Naive thymus-derived CD4-positive, alpha-beta T cell (primary cell): ENCODE results near the gene BIRC7. TPM values are rescaled to one million over a fixed set of nuclear protein-coding genes. Genes with fewer than 3 reads are reported as not detected.

Source experiments
- ATAC-seq: fragments of 150-1000 bp; cut with Tn5 transposase; 2 replicates; pipeline ENCODE4 v1.10.0; 2021; ENCODE audit warnings: mild to moderate bottlenecking, moderate library complexity
- CTCF ChIA-PET: fragments of 350-600 bp; sonication (Branson Sonifier 250); formaldehyde crosslinking; loops from one replicate; lab custom pipeline; 2021; ENCODE audit warnings: antibody characterized with exemption; lab: Charles Lee
- POLR2A ChIA-PET: fragments of 350-600 bp; sonication (Branson Sonifier 250); formaldehyde crosslinking; loops from one replicate; lab custom pipeline; 2021; ENCODE audit warnings: antibody characterized with exemption, inconsistent platforms; lab: Charles Lee
- DNase-seq, 9 donors: peaks; one replicate each; pipeline versions ENCODE4 v3.0.0 to v3.0.0-alpha.2; 2020 to 2022; ENCODE audit warnings: mixed read lengths in 1 of 9
- H3K27ac ChIP-seq: one replicate; pipeline ENCODE4 v1.7.0; 2013; ENCODE audit warnings: mild to moderate bottlenecking, low read depth, low read length, moderate library complexity
- H3K27me3 ChIP-seq, 2 donors: one replicate each; pipeline ENCODE4 v1.7.0; 2013; ENCODE audit warnings: low read length in 2 of 2, mild to moderate bottlenecking in 2 of 2, moderate library complexity in 2 of 2; ENCODE audit not compliant: control insufficient read depth in 2 of 2, insufficient read depth in 2 of 2
- H3K36me3 ChIP-seq, 3 experiments: 1 replicate in 2 of 3; 2 replicates in 1 of 3; pipeline ENCODE4 v1.7.0; 2013; ENCODE audit warnings: low read length in 3 of 3, mild to moderate bottlenecking in 3 of 3, moderate library complexity in 1 of 3; ENCODE audit not compliant: insufficient read depth in 3 of 3, control insufficient read depth in 2 of 3
- H3K4me1 ChIP-seq, 2 donors: one replicate each; pipeline ENCODE4 v1.7.0; 2013; ENCODE audit warnings: low read length in 2 of 2, mild to moderate bottlenecking in 2 of 2, moderate library complexity in 1 of 2; ENCODE audit not compliant: control insufficient read depth in 2 of 2, insufficient read depth in 2 of 2
- H3K4me3 ChIP-seq: 2 replicates; pipeline ENCODE4 v1.7.0; 2013; ENCODE audit warnings: mild to moderate bottlenecking, low read length
- H3K9me3 ChIP-seq, 3 experiments: 1 replicate in 2 of 3; 2 replicates in 1 of 3; pipeline ENCODE4 v1.7.0; 2013; ENCODE audit warnings: low read length in 3 of 3; ENCODE audit not compliant: control insufficient read depth in 2 of 3
- H3K27ac Mint-ChIP-seq, 9 donors: one replicate each; pipeline ENCODE4 v1.8.0; 2020 to 2022; ENCODE audit warnings: mixed read lengths in 9 of 9, mild to moderate bottlenecking in 8 of 9, moderate library complexity in 5 of 9, inconsistent platforms in 2 of 9
- H3K27me3 Mint-ChIP-seq, 5 donors: one replicate each; pipeline ENCODE4 v1.8.0; 2021 to 2022; ENCODE audit warnings: mixed read lengths in 5 of 5, mild to moderate bottlenecking in 1 of 5
- H3K36me3 Mint-ChIP-seq, 5 donors: one replicate each; pipeline ENCODE4 v1.8.0; 2020 to 2022; ENCODE audit warnings: mixed read lengths in 5 of 5, mild to moderate bottlenecking in 3 of 5, inconsistent platforms in 1 of 5
- H3K4me1 Mint-ChIP-seq, 7 donors: one replicate each; pipeline ENCODE4 v1.8.0; 2020 to 2022; ENCODE audit warnings: mixed read lengths in 7 of 7, mild to moderate bottlenecking in 3 of 7, inconsistent platforms in 1 of 7
- H3K4me3 Mint-ChIP-seq, 10 donors: one replicate each; pipeline ENCODE4 v1.8.0; 2020 to 2022; ENCODE audit warnings: mild to moderate bottlenecking in 10 of 10, mixed read lengths in 10 of 10, moderate library complexity in 6 of 10, inconsistent platforms in 2 of 10
- H3K9me3 Mint-ChIP-seq, 11 donors: one replicate each; pipeline ENCODE4 v1.8.0; 2020 to 2022; ENCODE audit warnings: mixed read lengths in 11 of 11, mild to moderate bottlenecking in 4 of 11, inconsistent platforms in 1 of 11, moderate library complexity in 1 of 11
- intact Hi-C, 2 donors: fragments of 100-400 bp; cut with micrococcal nuclease; formaldehyde crosslinking; loops; one replicate each; pipeline ENCODE4 v1.15.1; 2023
- polyA plus RNA-seq, 2 donors: library from polyadenylated mRNA; unstranded; fragments of 300-500 nt; fragmentation: Illumina TruSeq; gene quantifications; one replicate each; pipeline ENCODE4 v1.2.3, GENCODE V29; 2021
- total RNA-seq, 6 experiments: library from RNA in 5 of 6; stranded (reverse) in 5 of 6; gene quantifications; 1 replicate in 5 of 6; 2 replicates in 1 of 6; pipeline ENCODE4 v1.2.3 and lab custom pipeline; 2021 to 2026

BIRC7 gene
- total and polyA plus RNA-seq, 7 experiments from 2014 or later, result not detected

DNA sequence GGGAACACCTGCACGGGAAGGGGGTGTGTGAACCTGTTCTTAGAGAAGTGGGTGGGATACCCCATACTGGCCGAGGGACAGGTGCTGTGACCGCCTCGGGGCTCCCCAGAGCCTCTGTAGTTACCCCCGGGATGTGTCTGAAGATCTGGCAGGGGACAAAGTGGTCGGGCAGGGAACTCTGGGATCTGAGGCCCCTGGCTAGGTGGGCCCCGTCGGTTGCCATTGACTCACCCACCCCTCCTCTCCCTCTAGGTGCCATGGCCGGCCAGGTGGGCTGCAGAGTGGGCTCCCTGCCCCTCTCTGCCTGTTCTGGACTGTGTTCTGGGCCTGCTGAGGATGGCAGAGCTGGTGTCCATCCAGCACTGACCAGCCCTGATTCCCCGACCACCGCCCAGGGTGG is 4.3 kb downstream of the BIRC7 start:
- no peak for DNase-seq
- no peak overlapping the region for H3K27ac ChIP-seq
- H3K4me3 ChIP-seq, result no peak overlapping the region
- Mint-ChIP-seq H3K27ac (no peak overlapping the region), H3K4me3 (no peak overlapping the region), H3K36me3 (no peaks in the 10 kb centered on the region), H3K9me3 (no peaks in the 10 kb centered on the region), H3K4me1 (peaks cover 0 to 9% (median 1%) of the 10 kb centered on the region in 7 donors), H3K27me3 (peaks cover 0 to 3% (median 0%) of the 10 kb centered on the region in 5 donors)
- no peaks in the 10 kb centered on the region for H3K36me3 ChIP-seq
- intact Hi-C loops, result no loop called here
- CTCF ChIA-PET, result interaction anchor here (0.8 kb wide), 1 partner anchor 17 kb away, joined by 3 read pairs; no protein-coding TSS in a partner anchor
- no peaks in the 10 kb centered on the region for H3K9me3 ChIP-seq
- POLR2A ChIA-PET, result no interaction called here
- H3K27me3 ChIP-seq, result no peaks in the 10 kb centered on the region
- H3K4me1 ChIP-seq, result peaks cover 0 to 2% of the 10 kb centered on the region in 2 donors
- ATAC-seq, result no peak

DNA sequence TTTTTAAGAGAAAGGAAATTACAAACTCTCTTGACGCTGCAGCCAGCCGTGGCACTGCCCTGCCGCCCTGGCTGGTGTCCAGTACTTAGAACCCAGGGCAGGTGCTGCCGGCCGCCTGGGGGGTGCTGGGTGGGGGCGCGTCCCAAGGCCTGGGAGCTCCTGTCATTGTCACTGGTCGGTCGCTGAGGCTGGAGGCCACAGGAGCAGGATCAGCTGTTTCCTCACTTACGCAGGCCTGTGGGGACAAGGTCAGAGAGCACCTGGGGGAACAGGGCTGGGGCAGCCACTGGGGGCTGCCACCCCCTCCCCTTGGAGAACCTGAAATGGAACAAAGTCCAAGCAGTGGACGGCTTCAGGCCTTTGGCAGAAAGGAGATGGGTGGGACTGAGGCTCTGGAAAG is 5.6 kb downstream of the BIRC7 start:
- Histone ChIP-seq H3K27me3 (no peaks in the 10 kb centered on the region), H3K4me3 (no peak overlapping the region), H3K9me3 (no peaks in the 10 kb centered on the region), H3K27ac (no peak overlapping the region), H3K4me1 (no peaks in the 10 kb centered on the region), H3K36me3 (no peaks in the 10 kb centered on the region)
- H3K27ac Mint-ChIP-seq, result no peak overlapping the region
- H3K4me3 Mint-ChIP-seq, result no peak overlapping the region
- no peaks in the 10 kb centered on the region for H3K4me1 Mint-ChIP-seq
- POLR2A ChIA-PET, result no interaction called here
- H3K36me3 Mint-ChIP-seq, result no peaks in the 10 kb centered on the region
- no peak for ATAC-seq
- CTCF ChIA-PET, result interaction anchor here (0.6 kb wide), 1 partner anchor 287 kb away, joined by 4 read pairs; no protein-coding TSS in a partner anchor
- no peak for DNase-seq
- intact Hi-C loops, result no loop called here
- peaks cover 0 to 14% (median 5%) of the 10 kb centered on the region in 5 donors for H3K27me3 Mint-ChIP-seq
- H3K9me3 Mint-ChIP-seq, result no peaks in the 10 kb centered on the region

DNA sequence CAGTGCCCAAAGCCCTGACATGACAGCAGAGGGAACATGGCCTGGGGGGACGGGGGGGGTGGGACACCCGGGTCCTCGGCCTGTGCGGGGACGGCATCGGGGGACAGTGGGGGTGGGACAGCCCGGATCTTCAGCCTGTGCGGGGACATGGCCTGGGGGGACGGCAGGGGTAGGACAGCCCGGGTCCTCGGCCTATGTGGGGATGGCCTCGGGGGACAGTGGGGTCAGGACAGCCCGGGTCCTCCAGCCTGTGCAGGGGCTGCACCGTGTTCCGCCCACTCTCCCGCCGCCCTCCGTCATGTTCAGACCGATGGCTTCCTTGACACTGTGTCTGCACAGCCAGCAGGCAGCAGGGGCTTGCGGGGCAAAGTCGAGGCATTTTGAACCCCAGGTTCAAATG is 7.0 kb downstream of the BIRC7 start:
- no peaks in the 10 kb centered on the region for H3K4me1 ChIP-seq
- Mint-ChIP-seq H3K9me3 (no peaks in the 10 kb centered on the region), H3K36me3 (no peaks in the 10 kb centered on the region), H3K27me3 (peaks cover 0 to 14% (median 5%) of the 10 kb centered on the region in 5 donors), H3K27ac (peak overlapping the region in 1 of 9 donors; percentile 18), H3K4me3 (no peak overlapping the region), H3K4me1 (no peaks in the 10 kb centered on the region)
- POLR2A ChIA-PET, result no interaction called here
- CTCF ChIA-PET, result no interaction called here
- H3K4me3 ChIP-seq, result no peak overlapping the region
- ATAC-seq, result no peak
- H3K27ac ChIP-seq, result no peak overlapping the region
- H3K9me3 ChIP-seq, result no peaks in the 10 kb centered on the region
- H3K36me3 ChIP-seq, result no peaks in the 10 kb centered on the region
- H3K27me3 ChIP-seq, result no peaks in the 10 kb centered on the region
- intact Hi-C loops, result no loop called here
- DNase-seq, result no peak

DNA sequence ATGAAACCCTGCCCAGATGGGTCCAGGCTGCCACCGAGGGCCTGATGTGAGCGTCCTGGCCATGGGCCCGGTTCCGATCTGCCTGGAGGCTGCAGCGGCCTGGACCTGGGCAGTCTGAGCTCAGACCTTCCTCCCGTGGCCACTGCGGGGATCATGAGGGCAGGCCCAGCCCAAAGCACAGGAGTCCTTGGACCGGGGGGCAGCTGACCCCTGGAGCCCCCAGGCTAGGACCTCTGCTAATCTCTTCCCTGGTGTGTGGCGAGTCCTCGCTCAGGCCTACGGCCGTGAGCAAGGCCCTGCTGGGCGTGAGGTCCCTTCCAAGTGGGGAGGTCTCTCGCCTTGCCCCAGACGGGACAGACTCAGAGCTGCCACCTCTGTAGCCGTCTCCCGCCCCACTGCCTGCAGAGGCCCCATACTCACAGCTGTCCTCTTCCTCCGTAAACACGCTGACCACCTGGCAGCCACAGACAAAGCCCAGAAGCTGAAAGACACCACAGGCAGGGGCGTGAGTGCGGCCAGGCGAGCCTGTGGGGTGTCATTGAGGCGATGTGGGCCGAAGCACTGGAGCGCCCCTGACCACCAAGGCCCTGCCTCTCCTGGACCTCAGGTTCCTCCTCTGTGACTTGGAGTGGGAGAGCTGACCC is 8.0 kb downstream of the BIRC7 start:
- Histone ChIP-seq H3K9me3 (no peaks in the 10 kb centered on the region), H3K36me3 (no peaks in the 10 kb centered on the region), H3K4me3 (no peak overlapping the region), H3K27me3 (no peaks in the 10 kb centered on the region), H3K27ac (no peak overlapping the region), H3K4me1 (no peaks in the 10 kb centered on the region)
- DNase-seq, result no peak
- Mint-ChIP-seq H3K4me1 (no peaks in the 10 kb centered on the region), H3K27me3 (peaks cover 4 to 19% (median 9%) of the 10 kb centered on the region in 5 donors), H3K9me3 (no peaks in the 10 kb centered on the region), H3K4me3 (no peak overlapping the region), H3K27ac (no peak overlapping the region), H3K36me3 (no peaks in the 10 kb centered on the region)
- intact Hi-C loops, result no loop called here
- no peak for ATAC-seq
- ChIA-PET CTCF (no interaction called here), POLR2A (no interaction called here)

- Histone ChIP-seq H3K4me3 (no peak overlapping the region), H3K27me3 (no peaks in the 10 kb centered on the region), H3K4me1 (no peaks in the 10 kb centered on the region), H3K36me3 (no peaks in the 10 kb centered on the region), H3K9me3 (no peaks in the 10 kb centered on the region), H3K27ac (no peak overlapping the region)
- Mint-ChIP-seq H3K36me3 (no peaks in the 10 kb centered on the region), H3K27ac (no peak overlapping the region), H3K4me3 (no peak overlapping the region), H3K9me3 (no peaks in the 10 kb centered on the region), H3K27me3 (peaks cover 8 to 26% (median 11%) of the 10 kb centered on the region in 5 donors), H3K4me1 (no peaks in the 10 kb centered on the region)
- ChIA-PET CTCF (interaction anchor here (1.2 kb wide), 1 partner anchor 21 kb away, joined by 3 read pairs; no protein-coding TSS in a partner anchor), POLR2A (no interaction called here)
- no peak for DNase-seq
- intact Hi-C loops, result no loop called here
- no peak for ATAC-seq
Observed at GRCh38 chr20:63244468-63244867, 8.8 kb downstream of the BIRC7 start.

- intact Hi-C loops, result no loop called here
- CTCF ChIA-PET, result no interaction called here
- H3K9me3 Mint-ChIP-seq, result peaks cover 0 to 2% (median 0%) of the 10 kb centered on the region in 11 donors
- no peak overlapping the region for H3K4me3 ChIP-seq
- no peak overlapping the region for H3K27ac ChIP-seq
- H3K27ac Mint-ChIP-seq, result no peak overlapping the region
- ATAC-seq (no peak), DNase-seq (no peak)
- H3K36me3 Mint-ChIP-seq, result no peaks in the 10 kb centered on the region
- POLR2A ChIA-PET, result no interaction called here
- peaks cover 11 to 35% (median 22%) of the 10 kb centered on the region in 5 donors for H3K27me3 Mint-ChIP-seq
- H3K4me3 Mint-ChIP-seq, result no peak overlapping the region
- H3K27me3 ChIP-seq, result no peaks in the 10 kb centered on the region
- no peaks in the 10 kb centered on the region for H3K4me1 Mint-ChIP-seq
- no peaks in the 10 kb centered on the region for H3K4me1 ChIP-seq
- no peaks in the 10 kb centered on the region for H3K9me3 ChIP-seq
- no peaks in the 10 kb centered on the region for H3K36me3 ChIP-seq
Observed at GRCh38 chr20:63246490-63247288, 11.0 kb downstream of the BIRC7 start.
